ENCODE results near the gene DSTN.

DNA sequence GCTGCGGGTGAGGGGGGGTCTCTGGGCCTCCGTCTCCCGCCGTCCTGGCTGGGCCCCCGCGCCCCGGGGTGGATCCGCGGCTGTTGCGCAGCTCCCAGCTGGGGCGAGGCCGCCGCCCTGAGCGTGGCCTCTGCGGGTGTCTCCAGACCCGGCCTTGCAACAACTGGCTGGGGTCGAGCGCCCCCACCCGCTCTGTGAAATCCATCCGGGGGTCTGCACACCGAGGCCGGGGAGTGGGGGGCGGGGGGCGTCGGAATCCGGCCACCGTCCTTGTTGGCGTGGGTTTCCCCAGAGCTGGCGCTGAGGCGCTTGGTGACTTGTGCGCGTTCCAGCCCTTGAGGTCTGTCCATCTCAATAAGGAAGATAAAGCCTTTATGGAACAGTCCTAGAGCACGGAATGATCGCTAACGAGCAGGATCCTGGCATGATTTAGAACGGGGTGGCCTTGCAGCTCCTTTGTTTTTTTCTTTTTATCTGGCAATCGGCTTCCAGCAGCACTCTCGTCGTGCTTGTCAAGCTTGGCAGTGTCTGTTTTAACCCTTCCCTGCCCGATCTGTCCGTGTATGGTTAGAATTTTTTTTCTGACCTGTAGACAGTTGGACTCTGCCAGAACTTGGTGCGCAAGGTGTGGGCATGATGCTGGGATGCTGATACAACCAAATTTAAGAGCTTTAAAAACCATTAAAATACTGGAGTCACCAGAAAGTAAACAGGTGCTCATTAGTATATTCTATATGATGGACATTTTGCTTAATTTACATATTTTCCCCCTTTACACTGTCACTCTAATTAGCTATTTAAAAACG is 675 bp downstream of the DSTN start:
- TF ChIP-seq, protein P1, sequence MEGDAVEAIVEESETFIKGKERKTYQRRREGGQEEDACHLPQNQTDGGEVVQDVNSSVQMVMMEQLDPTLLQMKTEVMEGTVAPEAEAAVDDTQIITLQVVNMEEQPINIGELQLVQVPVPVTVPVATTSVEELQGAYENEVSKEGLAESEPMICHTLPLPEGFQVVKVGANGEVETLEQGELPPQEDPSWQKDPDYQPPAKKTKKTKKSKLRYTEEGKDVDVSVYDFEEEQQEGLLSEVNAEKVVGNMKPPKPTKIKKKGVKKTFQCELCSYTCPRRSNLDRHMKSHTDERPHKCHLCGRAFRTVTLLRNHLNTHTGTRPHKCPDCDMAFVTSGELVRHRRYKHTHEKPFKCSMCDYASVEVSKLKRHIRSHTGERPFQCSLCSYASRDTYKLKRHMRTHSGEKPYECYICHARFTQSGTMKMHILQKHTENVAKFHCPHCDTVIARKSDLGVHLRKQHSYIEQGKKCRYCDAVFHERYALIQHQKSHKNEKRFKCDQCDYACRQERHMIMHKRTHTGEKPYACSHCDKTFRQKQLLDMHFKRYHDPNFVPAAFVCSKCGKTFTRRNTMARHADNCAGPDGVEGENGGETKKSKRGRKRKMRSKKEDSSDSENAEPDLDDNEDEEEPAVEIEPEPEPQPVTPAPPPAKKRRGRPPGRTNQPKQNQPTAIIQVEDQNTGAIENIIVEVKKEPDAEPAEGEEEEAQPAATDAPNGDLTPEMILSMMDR (IDR thresholded peaks at IDR 0.05): no peak
- TF ChIP-seq POLR2A (IDR thresholded peaks at IDR 0.05): no peak
